ENCODE results near the gene RAB10.

DNA sequence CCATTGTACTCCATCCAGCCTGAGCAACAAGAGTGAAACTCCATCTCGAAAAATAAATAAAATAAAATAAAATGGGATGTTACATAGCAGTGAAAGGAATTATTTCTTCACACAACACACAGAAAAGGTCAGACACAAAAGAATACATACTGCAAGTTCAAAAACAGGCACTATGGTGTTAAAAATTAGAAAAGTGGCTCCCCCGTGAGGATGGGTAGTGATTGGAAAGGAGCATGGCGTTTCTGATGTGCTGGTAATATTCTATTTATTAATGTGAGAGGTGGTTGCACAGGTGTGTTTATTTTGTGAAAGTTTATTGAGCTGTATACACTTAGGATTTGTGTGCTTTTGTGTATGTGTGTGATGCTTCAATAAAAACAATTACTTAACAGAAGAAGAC is 22.9 kb upstream of the RAB10 start:
- TF ChIP-seq, protein P1, sequence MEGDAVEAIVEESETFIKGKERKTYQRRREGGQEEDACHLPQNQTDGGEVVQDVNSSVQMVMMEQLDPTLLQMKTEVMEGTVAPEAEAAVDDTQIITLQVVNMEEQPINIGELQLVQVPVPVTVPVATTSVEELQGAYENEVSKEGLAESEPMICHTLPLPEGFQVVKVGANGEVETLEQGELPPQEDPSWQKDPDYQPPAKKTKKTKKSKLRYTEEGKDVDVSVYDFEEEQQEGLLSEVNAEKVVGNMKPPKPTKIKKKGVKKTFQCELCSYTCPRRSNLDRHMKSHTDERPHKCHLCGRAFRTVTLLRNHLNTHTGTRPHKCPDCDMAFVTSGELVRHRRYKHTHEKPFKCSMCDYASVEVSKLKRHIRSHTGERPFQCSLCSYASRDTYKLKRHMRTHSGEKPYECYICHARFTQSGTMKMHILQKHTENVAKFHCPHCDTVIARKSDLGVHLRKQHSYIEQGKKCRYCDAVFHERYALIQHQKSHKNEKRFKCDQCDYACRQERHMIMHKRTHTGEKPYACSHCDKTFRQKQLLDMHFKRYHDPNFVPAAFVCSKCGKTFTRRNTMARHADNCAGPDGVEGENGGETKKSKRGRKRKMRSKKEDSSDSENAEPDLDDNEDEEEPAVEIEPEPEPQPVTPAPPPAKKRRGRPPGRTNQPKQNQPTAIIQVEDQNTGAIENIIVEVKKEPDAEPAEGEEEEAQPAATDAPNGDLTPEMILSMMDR (optimal IDR thresholded peaks at IDR 0.05 in 1 of 3, IDR thresholded peaks at IDR 0.05 in 1 of 3, conservative IDR thresholded peaks at IDR 0.05 in 1 of 3; ENCODE audit: extremely low read depth in 1 of 3, insufficient read depth in 2 of 3, low read length in 3 of 3): no peak
- TF ChIP-seq EZH2 (IDR thresholded peaks at IDR 0.05; ENCODE audit: low read length): no peak

Measured in keratinocyte (primary cell).